CD14-positive monocyte (primary cell): ENCODE measurements around the gene DAZAP1. TPM values are rescaled to one million over a fixed set of nuclear protein-coding genes. Genes with fewer than 3 reads are reported as not detected.

Experiments
- DNase-seq, 3 donors: peaks; one replicate each; pipeline ENCODE4 v3.0.0-alpha.2; 2011 to 2022
- H2AFZ ChIP-seq: 2 replicates; pipeline ENCODE4 v1.6.0; 2012; ENCODE audit warnings: mild to moderate bottlenecking, low read depth, low read length, inconsistent platforms; ENCODE audit not compliant: insufficient read depth, poor library complexity, severe bottlenecking
- H3K27ac ChIP-seq, 2 donors: 1 replicate in 1 of 2; 2 replicates in 1 of 2; pipeline ENCODE4 v1.5.1; 2012 to 2013; ENCODE audit warnings: low read length in 2 of 2, control low read depth in 1 of 2, inconsistent platforms in 1 of 2, low read depth in 1 of 2, mild to moderate bottlenecking in 1 of 2
- H3K27me3 ChIP-seq, 2 donors: one replicate each; pipeline versions ENCODE4 v1.6.0 to v1.6.1; 2011 to 2013; ENCODE audit warnings: low read length in 2 of 2; ENCODE audit not compliant: control insufficient read depth in 2 of 2, insufficient read depth in 2 of 2
- H3K36me3 ChIP-seq, 2 donors: replicated peaks in 1 of 2; 1 replicate in 1 of 2; 2 replicates in 1 of 2; pipeline versions ENCODE4 v1.5.1 to v1.6.1; 2012 to 2013; ENCODE audit warnings: low read length in 2 of 2, control low read depth in 1 of 2, inconsistent platforms in 1 of 2, mild to moderate bottlenecking in 1 of 2; ENCODE audit not compliant: insufficient read depth in 2 of 2, control insufficient read depth in 1 of 2
- H3K4me1 ChIP-seq, 2 donors: 1 replicate in 1 of 2; 2 replicates in 1 of 2; pipeline versions ENCODE4 v1.5.1 to v1.6.1; 2012 to 2013; ENCODE audit warnings: low read length in 2 of 2, control low read depth in 1 of 2, inconsistent platforms in 1 of 2, mild to moderate bottlenecking in 1 of 2, moderate library complexity in 1 of 2; ENCODE audit not compliant: insufficient read depth in 2 of 2, control insufficient read depth in 1 of 2
- H3K4me2 ChIP-seq: replicated peaks from 2 replicates; pipeline ENCODE3; 2012; ENCODE audit warnings: low read length, moderate library complexity, mild to moderate bottlenecking; ENCODE audit not compliant: poor library complexity, severe bottlenecking; ENCODE audit errors: extremely low read depth
- H3K4me3 ChIP-seq, 3 experiments: fragments of 200-600 bp in 1 of 3; sonication (generic) in 1 of 3; replicated peaks in 1 of 3; 1 replicate in 2 of 3; 2 replicates in 1 of 3; pipeline ENCODE4 v1.5.1; 2011 to 2013; ENCODE audit warnings: low read length in 3 of 3, mild to moderate bottlenecking in 3 of 3, control low read depth in 2 of 3, low read depth in 2 of 3, inconsistent platforms in 1 of 3, moderate library complexity in 1 of 3
- H3K79me2 ChIP-seq: 2 replicates; pipeline ENCODE4 v1.6.0; 2012; ENCODE audit warnings: mild to moderate bottlenecking, control low read depth, inconsistent platforms, low read length, moderate library complexity; ENCODE audit not compliant: insufficient read depth
- H3K9ac ChIP-seq: 2 replicates; pipeline ENCODE4 v1.6.0; 2017; ENCODE audit warnings: low read length, mild to moderate bottlenecking; ENCODE audit not compliant: insufficient read depth, poor library complexity, severe bottlenecking
- H3K9me3 ChIP-seq, 2 donors: replicated peaks in 1 of 2; 1 replicate in 1 of 2; 2 replicates in 1 of 2; pipeline versions ENCODE4 v1.5.1 to v1.6.1; 2012 to 2013; ENCODE audit warnings: low read length in 2 of 2, control low read depth in 1 of 2; ENCODE audit not compliant: control insufficient read depth in 1 of 2, insufficient read depth in 1 of 2
- H4K20me1 ChIP-seq: 2 replicates; pipeline ENCODE4 v1.6.0; 2012; ENCODE audit warnings: mild to moderate bottlenecking, low read length, control low read depth, moderate library complexity; ENCODE audit not compliant: insufficient read depth
- H3K27ac Mint-ChIP-seq, 7 donors: one replicate each; pipeline ENCODE4 v1.8.0; 2020; ENCODE audit warnings: mild to moderate bottlenecking in 7 of 7, mixed read lengths in 7 of 7, moderate library complexity in 6 of 7, inconsistent platforms in 2 of 7
- H3K27me3 Mint-ChIP-seq, 3 donors: one replicate each; pipeline ENCODE4 v1.8.0; 2021 to 2022; ENCODE audit warnings: low read depth in 3 of 3, mild to moderate bottlenecking in 3 of 3, mixed read lengths in 3 of 3, moderate library complexity in 3 of 3, inconsistent platforms in 1 of 3
- H3K36me3 Mint-ChIP-seq, 2 donors: one replicate each; pipeline ENCODE4 v1.8.0; 2020; ENCODE audit warnings: mixed read lengths in 2 of 2, inconsistent platforms in 1 of 2, mild to moderate bottlenecking in 1 of 2
- H3K4me1 Mint-ChIP-seq: one replicate; pipeline ENCODE4 v1.8.0; 2020; ENCODE audit warnings: mild to moderate bottlenecking, mixed read lengths
- H3K4me3 Mint-ChIP-seq, 2 donors: one replicate each; pipeline ENCODE4 v1.8.0; 2020; ENCODE audit warnings: mild to moderate bottlenecking in 2 of 2, mixed read lengths in 2 of 2, moderate library complexity in 1 of 2
- H3K9me3 Mint-ChIP-seq, 7 donors: one replicate each; pipeline ENCODE4 v1.8.0; 2020 to 2022; ENCODE audit warnings: mixed read lengths in 7 of 7, mild to moderate bottlenecking in 6 of 7, moderate library complexity in 6 of 7, inconsistent platforms in 2 of 7
- WGBS: methylation state at CpG from one replicate; pipeline ENCODE4 v1.1.5; 2013; ENCODE audit warnings: missing lambda C conversion rate; ENCODE audit not compliant: insufficient coverage; 5-methylcytosine and 5-hydroxymethylcytosine counted together
- intact Hi-C, 2 donors: fragments of 100-400 bp; cut with micrococcal nuclease; formaldehyde crosslinking; loops; one replicate each; pipeline versions ENCODE4 v1.15.0 to v1.15.1; 2023
- polyA plus RNA-seq, 3 donors: library from polyadenylated mRNA; depleted of rRNA in 1 of 3; unstranded in 2 of 3; stranded (reverse) in 1 of 3; fragments of 300-500 nt in 2 of 3; fragments of >200 nt in 1 of 3; fragmentation: Illumina TruSeq in 2 of 3; gene quantifications; 1 replicate in 2 of 3; 2 replicates in 1 of 3; pipeline ENCODE4 v1.2.3, GENCODE V29; 2012 to 2021
- TF ChIP-seq, protein P1 (sequence below): fragments of 200-600 bp; IDR thresholded peaks from one replicate; pipeline ENCODE4 v1.8.0; 2022; ENCODE audit warnings: antibody characterized with exemption, mild to moderate bottlenecking

The DAZAP1 gene
- polyA plus RNA-seq, 3 donors: 3.3 to 57.1 (median 4.2) TPM

DNA sequence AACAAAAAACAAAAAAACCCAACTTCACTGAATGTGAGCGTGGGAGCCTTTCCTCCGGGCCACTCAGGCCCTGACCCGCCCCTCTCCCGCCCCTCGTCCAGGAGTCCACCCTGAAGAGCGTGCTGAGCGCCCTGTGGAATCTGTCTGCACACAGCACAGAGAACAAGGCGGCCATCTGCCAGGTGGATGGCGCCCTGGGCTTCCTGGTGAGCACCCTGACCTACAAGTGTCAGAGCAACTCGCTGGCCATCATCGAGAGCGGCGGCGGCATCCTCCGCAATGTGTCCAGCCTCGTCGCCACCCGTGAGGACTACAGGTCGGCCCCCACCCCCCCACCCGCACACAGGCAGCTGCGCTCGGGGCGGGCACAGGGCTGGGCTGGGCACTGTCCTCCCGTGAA is 54.5 kb downstream of the DAZAP1 start:
- no peak for DNase-seq
- Histone ChIP-seq H2AFZ (no peak overlapping the region), H3K4me2 (no peak overlapping the region), H4K20me1 (peaks cover 42% of the 10 kb centered on the region), H3K4me1 (peaks cover 0 to 15% of the 10 kb centered on the region in 2 donors), H3K9me3 (peaks cover 0 to 13% of the 10 kb centered on the region in 2 donors), H3K27me3 (peaks cover 25 to 35% of the 10 kb centered on the region in 2 donors), H3K4me3 (no peak overlapping the region), H3K36me3 (no peaks in the 10 kb centered on the region), H3K27ac (no peak overlapping the region), H3K9ac (no peak overlapping the region), H3K79me2 (no peaks in the 10 kb centered on the region)
- TF ChIP-seq, protein P1, sequence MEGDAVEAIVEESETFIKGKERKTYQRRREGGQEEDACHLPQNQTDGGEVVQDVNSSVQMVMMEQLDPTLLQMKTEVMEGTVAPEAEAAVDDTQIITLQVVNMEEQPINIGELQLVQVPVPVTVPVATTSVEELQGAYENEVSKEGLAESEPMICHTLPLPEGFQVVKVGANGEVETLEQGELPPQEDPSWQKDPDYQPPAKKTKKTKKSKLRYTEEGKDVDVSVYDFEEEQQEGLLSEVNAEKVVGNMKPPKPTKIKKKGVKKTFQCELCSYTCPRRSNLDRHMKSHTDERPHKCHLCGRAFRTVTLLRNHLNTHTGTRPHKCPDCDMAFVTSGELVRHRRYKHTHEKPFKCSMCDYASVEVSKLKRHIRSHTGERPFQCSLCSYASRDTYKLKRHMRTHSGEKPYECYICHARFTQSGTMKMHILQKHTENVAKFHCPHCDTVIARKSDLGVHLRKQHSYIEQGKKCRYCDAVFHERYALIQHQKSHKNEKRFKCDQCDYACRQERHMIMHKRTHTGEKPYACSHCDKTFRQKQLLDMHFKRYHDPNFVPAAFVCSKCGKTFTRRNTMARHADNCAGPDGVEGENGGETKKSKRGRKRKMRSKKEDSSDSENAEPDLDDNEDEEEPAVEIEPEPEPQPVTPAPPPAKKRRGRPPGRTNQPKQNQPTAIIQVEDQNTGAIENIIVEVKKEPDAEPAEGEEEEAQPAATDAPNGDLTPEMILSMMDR: no peak
- H3K4me1 Mint-ChIP-seq: peaks cover 11% of the 10 kb centered on the region
- H3K27ac Mint-ChIP-seq: no peak overlapping the region
- 96% methylated on average over 9 of the region's 24 CpGs for WGBS
- peaks cover 6 to 14% of the 10 kb centered on the region in 2 donors for H3K36me3 Mint-ChIP-seq
- peaks cover 38 to 57% (median 55%) of the 10 kb centered on the region in 3 donors for H3K27me3 Mint-ChIP-seq
- no peak overlapping the region for H3K4me3 Mint-ChIP-seq
- peaks cover 0 to 6% (median 3%) of the 10 kb centered on the region in 7 donors for H3K9me3 Mint-ChIP-seq
- intact Hi-C loops: no loop called here

DNA sequence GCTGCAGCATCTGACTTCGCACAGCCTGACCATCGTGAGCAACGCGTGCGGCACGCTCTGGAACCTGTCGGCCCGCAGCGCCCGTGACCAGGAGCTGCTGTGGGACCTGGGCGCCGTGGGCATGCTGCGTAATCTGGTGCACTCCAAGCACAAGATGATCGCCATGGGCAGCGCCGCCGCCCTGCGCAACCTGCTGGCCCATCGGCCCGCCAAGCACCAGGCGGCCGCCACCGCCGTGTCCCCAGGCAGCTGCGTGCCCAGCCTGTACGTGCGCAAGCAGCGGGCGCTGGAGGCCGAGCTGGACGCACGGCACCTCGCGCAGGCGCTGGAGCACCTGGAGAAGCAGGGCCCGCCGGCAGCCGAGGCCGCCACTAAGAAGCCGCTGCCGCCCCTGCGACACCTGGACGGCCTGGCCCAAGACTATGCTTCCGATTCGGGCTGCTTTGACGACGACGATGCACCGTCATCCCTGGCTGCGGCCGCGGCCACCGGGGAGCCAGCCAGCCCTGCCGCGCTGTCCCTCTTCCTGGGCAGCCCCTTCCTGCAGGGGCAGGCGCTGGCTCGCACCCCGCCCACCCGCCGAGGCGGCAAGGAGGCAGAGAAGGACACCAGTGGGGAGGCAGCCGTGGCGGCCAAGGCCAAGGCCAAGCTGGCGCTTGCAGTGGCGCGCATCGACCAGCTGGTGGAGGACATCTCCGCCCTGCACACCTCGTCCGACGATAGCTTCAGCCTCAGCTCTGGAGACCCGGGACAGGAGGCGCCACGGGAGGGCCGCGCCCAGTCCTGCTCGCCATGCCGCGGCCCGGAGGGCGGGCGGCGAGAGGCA is 58.0 kb downstream of the DAZAP1 start:
- peaks cover 0 to 7% (median 0%) of the 10 kb centered on the region in 7 donors for H3K9me3 Mint-ChIP-seq
- H3K9ac ChIP-seq: no peak overlapping the region
- H3K36me3 ChIP-seq: no peaks in the 10 kb centered on the region
- H3K36me3 Mint-ChIP-seq: peaks cover 0 to 8% of the 10 kb centered on the region in 2 donors
- H3K4me2 ChIP-seq: no peak overlapping the region
- H3K27me3 Mint-ChIP-seq: peaks cover 25 to 57% (median 42%) of the 10 kb centered on the region in 3 donors
- H2AFZ ChIP-seq: no peak overlapping the region
- H3K9me3 ChIP-seq: peaks cover 0 to 7% of the 10 kb centered on the region in 2 donors
- H3K79me2 ChIP-seq: no peaks in the 10 kb centered on the region
- H3K27me3 ChIP-seq: peaks cover 37 to 38% of the 10 kb centered on the region in 2 donors
- DNase-seq: no peak
- peaks cover 4% of the 10 kb centered on the region for H3K4me1 Mint-ChIP-seq
- peaks cover 7 to 22% of the 10 kb centered on the region in 2 donors for H3K4me1 ChIP-seq
- no peak overlapping the region for H3K27ac Mint-ChIP-seq
- no peak overlapping the region for H3K27ac ChIP-seq
- 38% methylated on average over 83 of the region's 83 CpGs for WGBS
- TF ChIP-seq, protein P1: peak; percentile 36
- peaks cover 56% of the 10 kb centered on the region for H4K20me1 ChIP-seq
- no peak overlapping the region for H3K4me3 ChIP-seq
- intact Hi-C loops: no loop called here
- peak overlapping the region in 1 of 2 donors; percentile 51 for H3K4me3 Mint-ChIP-seq
